EH (cell line): ENCODE data around the gene DLG2.
"Not testable (repeated sequence)": the region's sequence is repeated elsewhere in the genome, so short reads cannot be mapped to it uniquely, and the experiment has no call there.

Experiments
- DNase-seq: peaks from one replicate; pipeline ENCODE4 v3.0.0-alpha.2; 2015; ENCODE audit warnings: low read depth

The DLG2 gene

GRCh38 chr11:84901991-84902390 is 725.2 kb downstream of the DLG2 start:
- peak; percentile 5 for DNase-seq

- no peak for DNase-seq
These were observed 727.4 kb downstream of the DLG2 start for GRCh38 chr11:84899740-84900139.

GRCh38 chr11:84899134-84899533 is 728.0 kb downstream of the DLG2 start:
- no peak for DNase-seq

GRCh38 chr11:84894666-84895065 is 732.5 kb downstream of the DLG2 start:
- DNase-seq: no peak

GRCh38 chr11:84890676-84891075 is 736.5 kb downstream of the DLG2 start:
- DNase-seq: peak; percentile 39

GRCh38 chr11:84889556-84889955 is 737.6 kb downstream of the DLG2 start:
- no peak for DNase-seq

- DNase-seq: peak; percentile 18
These were observed 740.0 kb downstream of the DLG2 start for GRCh38 chr11:84887055-84887629.

- DNase-seq: peak; percentile 58
These were observed 740.8 kb downstream of the DLG2 start for GRCh38 chr11:84886344-84886743.

- no peak for DNase-seq
These were observed 742.3 kb downstream of the DLG2 start for GRCh38 chr11:84884836-84885235.

- no peak for DNase-seq
These were observed 745.1 kb downstream of the DLG2 start for GRCh38 chr11:84882056-84882455.

GRCh38 chr11:84871116-84871515 is 756.0 kb downstream of the DLG2 start:
- no peak for DNase-seq

GRCh38 chr11:84870486-84870885 is 756.7 kb downstream of the DLG2 start:
- no peak for DNase-seq

- no peak for DNase-seq
These were observed 760.2 kb downstream of the DLG2 start for GRCh38 chr11:84866922-84867321.

- DNase-seq: peak; percentile 10
These were observed 761.2 kb downstream of the DLG2 start for GRCh38 chr11:84865791-84866535.

- peak; percentile 46 for DNase-seq
These were observed 761.9 kb downstream of the DLG2 start for GRCh38 chr11:84865257-84865656.

GRCh38 chr11:84857746-84858145 is 769.4 kb downstream of the DLG2 start:
- peak; percentile 6 for DNase-seq

GRCh38 chr11:84855508-84856245 is 771.5 kb downstream of the DLG2 start:
- peak; percentile 84 for DNase-seq

- DNase-seq: peak; percentile 16
These were observed 772.7 kb downstream of the DLG2 start for GRCh38 chr11:84854498-84854880.

- DNase-seq: no peak
These were observed 773.2 kb downstream of the DLG2 start for GRCh38 chr11:84853841-84854497.

- DNase-seq: peak; percentile 30
These were observed 779.3 kb downstream of the DLG2 start for GRCh38 chr11:84847842-84848241.

- not testable (repeated sequence) for DNase-seq
These were observed 786.9 kb downstream of the DLG2 start for GRCh38 chr11:84840201-84840600.

- DNase-seq: no peak
These were observed 789.6 kb downstream of the DLG2 start for GRCh38 chr11:84837402-84838069.
